Skeletal muscle satellite cell (primary cell): ENCODE measurements around the gene ZDHHC6.
"Not testable (repeated sequence)": the region's sequence is repeated elsewhere in the genome, so short reads cannot be mapped to it uniquely, and the experiment has no call there.

Experiments
- H3K27me3 ChIP-seq: 2 replicates; pipeline ENCODE4 v1.7.0; 2013; ENCODE audit warnings: low read length; ENCODE audit not compliant: control insufficient read depth, insufficient read depth
- H3K36me3 ChIP-seq: 2 replicates; pipeline ENCODE4 v1.7.0; 2013; ENCODE audit warnings: mild to moderate bottlenecking, control low read depth, low read length; ENCODE audit not compliant: insufficient read depth
- H3K4me1 ChIP-seq: 2 replicates; pipeline ENCODE4 v1.7.0; 2013; ENCODE audit warnings: low read length; ENCODE audit not compliant: control insufficient read depth, insufficient read depth
- H3K4me2 ChIP-seq: 2 replicates; pipeline ENCODE4 v1.7.0; 2013; ENCODE audit warnings: mild to moderate bottlenecking, low read length
- H3K4me3 ChIP-seq: 2 replicates; pipeline ENCODE4 v1.7.0; 2013; ENCODE audit warnings: low read length
- H3K9ac ChIP-seq: 2 replicates; pipeline ENCODE4 v1.7.0; 2013; ENCODE audit warnings: mild to moderate bottlenecking, low read depth, low read length, moderate library complexity
- H3K9me3 ChIP-seq: replicated peaks from 2 replicates; pipeline ENCODE4 v1.7.0; 2013; ENCODE audit warnings: mild to moderate bottlenecking, control low read depth, low read length

ZDHHC6 gene

DNA sequence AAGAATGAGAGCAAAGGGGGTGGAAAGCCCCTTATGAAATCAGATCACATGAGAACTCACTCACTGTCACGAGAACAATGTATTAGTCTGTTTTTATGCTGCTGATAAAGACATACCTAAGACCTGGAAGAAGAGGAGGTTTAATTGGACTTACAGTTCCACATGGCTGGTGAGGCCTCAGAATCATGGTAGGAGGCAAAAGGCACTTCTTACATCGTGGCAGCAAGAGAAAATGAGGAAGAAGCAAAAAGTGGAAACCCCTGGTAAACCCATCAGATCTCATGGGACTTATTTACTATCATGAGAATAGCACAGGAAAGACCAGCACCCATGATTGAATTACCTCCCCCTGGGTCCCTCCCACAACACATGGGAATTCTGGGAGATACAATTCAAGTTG is 39.9 kb downstream of the ZDHHC6 start:
- H3K4me2 ChIP-seq, H3K27me3 ChIP-seq, H3K4me3 ChIP-seq, H3K36me3 ChIP-seq, H3K9me3 ChIP-seq, H3K4me1 ChIP-seq, H3K9ac ChIP-seq: not testable (repeated sequence)

- Histone ChIP-seq H3K27me3 (peaks cover 10% of the 10 kb centered on the region), H3K4me3 (no peak overlapping the region), H3K9ac (no peak overlapping the region), H3K4me2 (no peak overlapping the region), H3K4me1 (no peaks in the 10 kb centered on the region), H3K36me3 (no peaks in the 10 kb centered on the region), H3K9me3 (no peaks in the 10 kb centered on the region)
These were observed 42.1 kb downstream of the ZDHHC6 start for GRCh38 chr10:112404617-112405016.

DNA sequence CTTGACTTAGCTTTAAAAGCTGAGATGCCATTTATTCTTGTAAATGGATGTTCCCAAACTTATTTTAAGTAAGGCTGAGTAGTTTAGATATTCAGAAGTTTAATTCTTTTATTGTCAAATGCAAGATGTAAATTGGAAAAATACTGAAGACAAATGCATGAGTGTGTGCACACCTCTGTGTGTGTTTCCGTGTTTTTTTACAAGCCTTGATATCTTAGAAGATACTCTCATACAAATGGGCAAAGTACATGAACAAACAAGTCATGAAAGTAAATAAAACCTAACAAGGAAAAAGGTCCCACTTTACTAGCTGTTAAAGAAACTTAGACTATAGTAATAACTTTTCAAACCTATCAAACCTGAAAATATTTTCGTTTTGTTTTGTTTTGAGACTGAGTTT is 43.8 kb downstream of the ZDHHC6 start:
- Histone ChIP-seq H3K9ac (no peak overlapping the region), H3K36me3 (no peaks in the 10 kb centered on the region), H3K9me3 (no peaks in the 10 kb centered on the region), H3K4me3 (no peak overlapping the region), H3K4me1 (no peaks in the 10 kb centered on the region), H3K27me3 (peaks cover 7% of the 10 kb centered on the region), H3K4me2 (no peak overlapping the region)

DNA sequence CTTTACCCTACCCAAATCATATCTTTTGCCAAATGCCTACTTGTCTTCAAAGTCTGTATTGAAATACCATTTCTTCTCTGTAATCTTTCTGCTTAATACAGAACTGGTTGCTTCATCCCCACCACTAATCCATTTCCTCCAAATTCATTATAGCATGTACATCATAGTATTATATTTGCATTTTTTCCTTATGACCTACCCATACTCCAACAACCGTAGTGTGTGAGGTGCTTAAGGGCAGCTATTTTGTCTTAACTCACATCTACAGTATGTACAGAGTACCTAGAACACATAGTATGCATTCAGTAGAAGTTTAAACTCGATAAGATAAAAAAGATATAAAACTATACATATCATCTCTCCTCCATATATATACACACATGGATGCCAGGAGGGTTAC is 49.1 kb downstream of the ZDHHC6 start:
- Histone ChIP-seq H3K9me3 (no peaks in the 10 kb centered on the region), H3K4me3 (no peak overlapping the region), H3K36me3 (no peaks in the 10 kb centered on the region), H3K27me3 (peaks cover 6% of the 10 kb centered on the region), H3K4me1 (no peaks in the 10 kb centered on the region), H3K9ac (no peak overlapping the region), H3K4me2 (no peak overlapping the region)

- no peak overlapping the region for H3K9ac ChIP-seq
- H3K9me3 ChIP-seq: no peaks in the 10 kb centered on the region
- no peak overlapping the region for H3K4me2 ChIP-seq
- no peaks in the 10 kb centered on the region for H3K4me1 ChIP-seq
- H3K4me3 ChIP-seq: no peak overlapping the region
- H3K27me3 ChIP-seq: peaks cover 2% of the 10 kb centered on the region
- H3K36me3 ChIP-seq: no peaks in the 10 kb centered on the region
These were observed 50.7 kb downstream of the ZDHHC6 start for GRCh38 chr10:112395809-112396530.

DNA sequence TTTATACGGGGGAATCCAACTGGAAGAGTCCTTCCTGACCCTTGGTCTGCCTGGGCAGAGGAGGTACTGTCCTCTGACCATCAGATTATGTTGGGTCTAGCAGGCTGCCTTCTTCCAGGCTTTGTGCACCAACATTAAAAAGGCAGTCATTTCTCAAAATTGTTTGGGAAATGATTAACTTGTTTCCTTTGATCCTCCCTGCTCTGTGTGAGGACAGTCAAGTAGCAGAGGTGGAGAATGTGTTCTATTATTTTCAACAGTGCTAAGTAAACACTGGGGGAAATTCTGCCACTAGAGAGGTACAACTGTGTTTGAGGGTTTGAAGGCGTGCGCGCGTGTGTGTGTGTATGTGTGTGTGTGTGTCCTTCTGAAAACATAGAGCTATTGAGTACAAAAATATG is 52.2 kb downstream of the ZDHHC6 start:
- no peaks in the 10 kb centered on the region for H3K36me3 ChIP-seq
- H3K9ac ChIP-seq: no peak overlapping the region
- H3K27me3 ChIP-seq: peaks cover 2% of the 10 kb centered on the region
- peaks cover 4% of the 10 kb centered on the region for H3K4me1 ChIP-seq
- no peaks in the 10 kb centered on the region for H3K9me3 ChIP-seq
- no peak overlapping the region for H3K4me3 ChIP-seq
- no peak overlapping the region for H3K4me2 ChIP-seq

GRCh38 chr10:112393827-112394226 is 52.9 kb downstream of the ZDHHC6 start:
- Histone ChIP-seq H3K27me3 (peaks cover 2% of the 10 kb centered on the region), H3K4me2 (no peak overlapping the region), H3K4me3 (no peak overlapping the region), H3K4me1 (peaks cover 9% of the 10 kb centered on the region), H3K9ac (no peak overlapping the region), H3K9me3 (no peaks in the 10 kb centered on the region), H3K36me3 (no peaks in the 10 kb centered on the region)

DNA sequence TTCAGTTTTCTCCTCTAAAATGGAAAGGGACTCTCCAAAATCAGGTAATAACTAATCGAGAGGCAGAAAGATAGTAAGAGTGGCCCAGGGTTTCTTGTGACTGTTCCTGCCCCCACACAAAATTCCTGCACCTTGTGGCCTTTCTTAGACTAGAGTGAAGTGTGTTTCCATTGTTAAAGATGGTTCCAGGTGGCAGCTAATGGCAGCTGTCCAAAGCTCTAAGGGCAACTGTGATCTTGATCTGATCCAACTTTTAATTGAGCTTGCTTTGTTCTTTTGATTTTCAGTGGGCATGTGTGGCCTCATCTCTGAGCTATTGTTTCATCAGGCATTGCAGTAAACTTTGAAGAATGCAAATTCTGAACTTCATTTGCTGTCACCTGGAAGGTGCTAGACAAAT is 53.4 kb downstream of the ZDHHC6 start:
- Histone ChIP-seq H3K4me3 (no peak overlapping the region), H3K4me1 (peaks cover 9% of the 10 kb centered on the region), H3K4me2 (no peak overlapping the region), H3K27me3 (peaks cover 2% of the 10 kb centered on the region), H3K9me3 (no peaks in the 10 kb centered on the region), H3K36me3 (no peaks in the 10 kb centered on the region), H3K9ac (no peak overlapping the region)

GRCh38 chr10:112390125-112390703 is 56.5 kb downstream of the ZDHHC6 start:
- Histone ChIP-seq H3K4me2 (no peak overlapping the region), H3K9me3 (no peaks in the 10 kb centered on the region), H3K4me1 (peaks cover 9% of the 10 kb centered on the region), H3K4me3 (no peak overlapping the region), H3K36me3 (no peaks in the 10 kb centered on the region), H3K27me3 (no peaks in the 10 kb centered on the region), H3K9ac (no peak overlapping the region)

DNA sequence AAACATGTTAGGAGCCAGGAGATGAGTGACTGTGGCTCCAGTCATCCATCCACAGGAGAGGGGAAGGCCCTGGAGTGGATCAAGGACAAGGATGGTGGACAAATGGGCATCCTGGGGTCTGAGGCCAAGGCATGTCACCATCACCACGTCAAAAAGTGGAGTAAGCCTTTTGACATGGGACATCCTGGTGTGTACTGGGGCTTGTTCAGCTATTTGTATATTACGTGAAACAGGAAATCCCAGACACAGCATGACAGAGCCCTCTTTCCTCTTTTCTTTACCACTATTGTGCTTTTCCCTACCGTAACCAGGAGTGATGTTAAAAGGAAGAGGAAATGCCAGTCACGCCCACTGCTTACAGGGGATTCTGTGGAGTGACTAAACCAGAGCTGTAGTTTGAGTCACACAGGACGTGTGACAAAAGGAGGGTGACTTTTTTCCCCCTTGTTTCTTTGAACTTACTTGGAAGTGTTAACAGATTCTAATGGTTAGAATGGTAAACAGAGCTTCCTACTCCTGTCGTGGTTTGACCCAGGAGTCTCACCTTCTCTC is 57.4 kb downstream of the ZDHHC6 start:
- H3K4me1 ChIP-seq: peaks cover 9% of the 10 kb centered on the region
- H3K4me3 ChIP-seq: no peak overlapping the region
- H3K4me2 ChIP-seq: peak overlapping the region; percentile 26
- H3K9ac ChIP-seq: no peak overlapping the region
- no peaks in the 10 kb centered on the region for H3K9me3 ChIP-seq
- H3K27me3 ChIP-seq: no peaks in the 10 kb centered on the region
- no peaks in the 10 kb centered on the region for H3K36me3 ChIP-seq

- H3K4me2 ChIP-seq: no peak overlapping the region
- H3K4me1 ChIP-seq: peaks cover 10% of the 10 kb centered on the region
- H3K9ac ChIP-seq: no peak overlapping the region
- no peak overlapping the region for H3K4me3 ChIP-seq
- no peaks in the 10 kb centered on the region for H3K36me3 ChIP-seq
- H3K27me3 ChIP-seq: no peaks in the 10 kb centered on the region
- no peaks in the 10 kb centered on the region for H3K9me3 ChIP-seq
These were observed 58.2 kb downstream of the ZDHHC6 start for GRCh38 chr10:112388548-112388947.

DNA sequence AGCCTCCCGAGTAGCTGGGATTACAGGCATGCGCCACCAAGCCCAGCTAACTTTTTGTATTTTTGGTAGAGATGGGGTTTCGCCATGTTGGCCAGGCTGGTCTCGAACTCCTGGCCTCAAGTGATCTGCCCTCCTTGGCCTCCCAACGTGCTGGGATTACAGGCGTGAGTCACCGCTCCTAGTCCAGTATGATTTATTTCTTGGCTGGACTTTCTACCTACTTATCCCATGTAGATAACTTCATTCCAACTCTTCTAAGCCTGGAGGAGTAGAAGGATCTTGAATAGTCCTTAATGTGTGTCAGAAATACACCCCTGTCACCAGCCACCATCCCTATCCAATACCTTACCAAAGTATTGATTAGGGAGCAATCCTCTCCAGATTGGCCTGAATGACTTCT is 58.7 kb downstream of the ZDHHC6 start:
- H3K4me1 ChIP-seq: peaks cover 12% of the 10 kb centered on the region
- H3K9me3 ChIP-seq, H3K4me3 ChIP-seq, H3K36me3 ChIP-seq, H3K9ac ChIP-seq, H3K4me2 ChIP-seq, H3K27me3 ChIP-seq: not testable (repeated sequence)
